Measurements from ENCODE around the gene P3H4. TPM values are rescaled to one million over a fixed set of nuclear protein-coding genes. Genes with fewer than 3 reads are reported as not detected.

Gene P3H4
- total RNA-seq, 2 donors from 2014 or later = 20.7 to 41.0 TPM

GRCh38 chr17:41773731-41774193 is 38.0 kb downstream of the P3H4 start:
- Histone ChIP-seq H3K9me3 (no peaks in the 10 kb centered on the region), H3K36me3 (peaks cover 30% of the 10 kb centered on the region), H3K4me1 (ENCODE audit: control insufficient read depth in 1 of 2, low read depth in 2 of 2) (peaks cover 13 to 54% of the 10 kb centered on the region in 2 donors), H3K27me3 (replicated peaks; ENCODE audit: insufficient read depth) (no peaks in the 10 kb centered on the region), H3K4me3 (no peak overlapping the region), H3K27ac (no peak overlapping the region)
- TF ChIP-seq CTCF (IDR thresholded peaks at IDR 0.05) = no peak
- no peak for DNase-seq (ENCODE audit: low spot score)
- ATAC-seq (ENCODE audit: insufficient number of reproducible peaks, low FRiP score, low read depth) = no peak

- DNase-seq (ENCODE audit: low spot score) (no peak), ATAC-seq (ENCODE audit: insufficient number of reproducible peaks, low FRiP score, low read depth) (no peak)
- no peak overlapping the region for H3K27ac ChIP-seq
Measured at GRCh38 chr17:41773190-41773588, 38.6 kb downstream of the P3H4 start.

GRCh38 chr17:41772586-41773189 is 39.1 kb downstream of the P3H4 start:
- H3K9me3 ChIP-seq = no peaks in the 10 kb centered on the region

More at GRCh38 chr17:41773190-41773588, 38.6 kb downstream of the P3H4 start:
- Histone ChIP-seq H3K27me3 (replicated peaks; ENCODE audit: insufficient read depth) (no peaks in the 10 kb centered on the region), H3K4me1 (ENCODE audit: control insufficient read depth in 1 of 2, low read depth in 2 of 2) (peaks cover 13 to 48% of the 10 kb centered on the region in 2 donors), H3K36me3 (peaks cover 36% of the 10 kb centered on the region), H3K4me3 (no peak overlapping the region), H3K9me3 (no peaks in the 10 kb centered on the region)
- TF ChIP-seq CTCF (IDR thresholded peaks at IDR 0.05) = no peak

GRCh38 chr17:41772218-41772585 is 39.5 kb downstream of the P3H4 start:
- no peak overlapping the region for H3K27ac ChIP-seq
- TF ChIP-seq CTCF (IDR thresholded peaks at IDR 0.05) = no peak
- DNase-seq (ENCODE audit: low spot score) = no peak
- H3K9me3 ChIP-seq = no peaks in the 10 kb centered on the region
- H3K27me3 ChIP-seq (replicated peaks; ENCODE audit: insufficient read depth) = no peaks in the 10 kb centered on the region
- H3K36me3 ChIP-seq = peaks cover 45% of the 10 kb centered on the region
- ATAC-seq (ENCODE audit: insufficient number of reproducible peaks, low FRiP score, low read depth) = no peak
- H3K4me3 ChIP-seq = no peak overlapping the region
- H3K4me1 ChIP-seq (ENCODE audit: control insufficient read depth in 1 of 2, low read depth in 2 of 2) = peaks cover 4 to 38% of the 10 kb centered on the region in 2 donors

More at GRCh38 chr17:41772586-41773189, 39.1 kb downstream of the P3H4 start:
- Histone ChIP-seq H3K4me3 (no peak overlapping the region), H3K36me3 (peaks cover 40% of the 10 kb centered on the region), H3K4me1 (ENCODE audit: control insufficient read depth in 1 of 2, low read depth in 2 of 2) (peaks cover 9 to 43% of the 10 kb centered on the region in 2 donors), H3K27ac (no peak overlapping the region), H3K27me3 (replicated peaks; ENCODE audit: insufficient read depth) (no peaks in the 10 kb centered on the region)
- ATAC-seq (ENCODE audit: insufficient number of reproducible peaks, low FRiP score, low read depth) = no peak
- TF ChIP-seq CTCF (IDR thresholded peaks at IDR 0.05) = no peak
- DNase-seq (ENCODE audit: low spot score) = no peak

- ATAC-seq (ENCODE audit: insufficient number of reproducible peaks, low FRiP score, low read depth) (no peak), DNase-seq (ENCODE audit: low spot score) (no peak)
- Histone ChIP-seq H3K9me3 (no peaks in the 10 kb centered on the region), H3K4me3 (no peak overlapping the region), H3K27ac (no peak overlapping the region), H3K4me1 (ENCODE audit: control insufficient read depth in 1 of 2, low read depth in 2 of 2) (peaks cover 0 to 32% of the 10 kb centered on the region in 2 donors), H3K36me3 (peaks cover 50% of the 10 kb centered on the region), H3K27me3 (replicated peaks; ENCODE audit: insufficient read depth) (no peaks in the 10 kb centered on the region)
- TF ChIP-seq CTCF (IDR thresholded peaks at IDR 0.05) = no peak
Measured at GRCh38 chr17:41771389-41772206, 40.2 kb downstream of the P3H4 start.
